Naive thymus-derived CD4-positive, alpha-beta T cell (primary cell): ENCODE measurements around the gene SCGB1D1. TPM values are rescaled to one million over a fixed set of nuclear protein-coding genes. Genes with fewer than 3 reads are reported as not detected.

Source experiments
- ATAC-seq: fragments of 150-1000 bp; cut with Tn5 transposase; 2 replicates; pipeline ENCODE4 v1.10.0; 2021; ENCODE audit warnings: mild to moderate bottlenecking, moderate library complexity
- CTCF ChIA-PET: fragments of 350-600 bp; sonication (Branson Sonifier 250); formaldehyde crosslinking; loops from one replicate; lab custom pipeline; 2021; ENCODE audit warnings: antibody characterized with exemption; lab: Charles Lee
- POLR2A ChIA-PET: fragments of 350-600 bp; sonication (Branson Sonifier 250); formaldehyde crosslinking; loops from one replicate; lab custom pipeline; 2021; ENCODE audit warnings: antibody characterized with exemption, inconsistent platforms; lab: Charles Lee
- DNase-seq, 9 donors: peaks; one replicate each; pipeline versions ENCODE4 v3.0.0 to v3.0.0-alpha.2; 2020 to 2022; ENCODE audit warnings: mixed read lengths in 1 of 9
- H3K27ac ChIP-seq: one replicate; pipeline ENCODE4 v1.7.0; 2013; ENCODE audit warnings: mild to moderate bottlenecking, low read depth, low read length, moderate library complexity
- H3K27me3 ChIP-seq, 2 donors: one replicate each; pipeline ENCODE4 v1.7.0; 2013; ENCODE audit warnings: low read length in 2 of 2, mild to moderate bottlenecking in 2 of 2, moderate library complexity in 2 of 2; ENCODE audit not compliant: control insufficient read depth in 2 of 2, insufficient read depth in 2 of 2
- H3K36me3 ChIP-seq, 3 experiments: 1 replicate in 2 of 3; 2 replicates in 1 of 3; pipeline ENCODE4 v1.7.0; 2013; ENCODE audit warnings: low read length in 3 of 3, mild to moderate bottlenecking in 3 of 3, moderate library complexity in 1 of 3; ENCODE audit not compliant: insufficient read depth in 3 of 3, control insufficient read depth in 2 of 3
- H3K4me1 ChIP-seq, 2 donors: one replicate each; pipeline ENCODE4 v1.7.0; 2013; ENCODE audit warnings: low read length in 2 of 2, mild to moderate bottlenecking in 2 of 2, moderate library complexity in 1 of 2; ENCODE audit not compliant: control insufficient read depth in 2 of 2, insufficient read depth in 2 of 2
- H3K4me3 ChIP-seq: 2 replicates; pipeline ENCODE4 v1.7.0; 2013; ENCODE audit warnings: mild to moderate bottlenecking, low read length
- H3K9me3 ChIP-seq, 3 experiments: 1 replicate in 2 of 3; 2 replicates in 1 of 3; pipeline ENCODE4 v1.7.0; 2013; ENCODE audit warnings: low read length in 3 of 3; ENCODE audit not compliant: control insufficient read depth in 2 of 3
- H3K27ac Mint-ChIP-seq, 9 donors: one replicate each; pipeline ENCODE4 v1.8.0; 2020 to 2022; ENCODE audit warnings: mixed read lengths in 9 of 9, mild to moderate bottlenecking in 8 of 9, moderate library complexity in 5 of 9, inconsistent platforms in 2 of 9
- H3K27me3 Mint-ChIP-seq, 5 donors: one replicate each; pipeline ENCODE4 v1.8.0; 2021 to 2022; ENCODE audit warnings: mixed read lengths in 5 of 5, mild to moderate bottlenecking in 1 of 5
- H3K36me3 Mint-ChIP-seq, 5 donors: one replicate each; pipeline ENCODE4 v1.8.0; 2020 to 2022; ENCODE audit warnings: mixed read lengths in 5 of 5, mild to moderate bottlenecking in 3 of 5, inconsistent platforms in 1 of 5
- H3K4me1 Mint-ChIP-seq, 7 donors: one replicate each; pipeline ENCODE4 v1.8.0; 2020 to 2022; ENCODE audit warnings: mixed read lengths in 7 of 7, mild to moderate bottlenecking in 3 of 7, inconsistent platforms in 1 of 7
- H3K4me3 Mint-ChIP-seq, 10 donors: one replicate each; pipeline ENCODE4 v1.8.0; 2020 to 2022; ENCODE audit warnings: mild to moderate bottlenecking in 10 of 10, mixed read lengths in 10 of 10, moderate library complexity in 6 of 10, inconsistent platforms in 2 of 10
- H3K9me3 Mint-ChIP-seq, 11 donors: one replicate each; pipeline ENCODE4 v1.8.0; 2020 to 2022; ENCODE audit warnings: mixed read lengths in 11 of 11, mild to moderate bottlenecking in 4 of 11, inconsistent platforms in 1 of 11, moderate library complexity in 1 of 11
- intact Hi-C, 2 donors: fragments of 100-400 bp; cut with micrococcal nuclease; formaldehyde crosslinking; loops; one replicate each; pipeline ENCODE4 v1.15.1; 2023
- polyA plus RNA-seq, 2 donors: library from polyadenylated mRNA; unstranded; fragments of 300-500 nt; fragmentation: Illumina TruSeq; gene quantifications; one replicate each; pipeline ENCODE4 v1.2.3, GENCODE V29; 2021
- total RNA-seq, 6 experiments: library from RNA in 5 of 6; stranded (reverse) in 5 of 6; gene quantifications; 1 replicate in 5 of 6; 2 replicates in 1 of 6; pipeline ENCODE4 v1.2.3 and lab custom pipeline; 2021 to 2026

Gene SCGB1D1
- total and polyA plus RNA-seq, 7 experiments from 2014 or later: not detected

GRCh38 chr11:62166371-62166770 is 23.6 kb upstream of the SCGB1D1 start:
- POLR2A ChIA-PET: no interaction called here
- no peak overlapping the region for H3K4me3 ChIP-seq
- Mint-ChIP-seq H3K4me3 (no peak overlapping the region), H3K27me3 (peaks cover 28 to 46% (median 30%) of the 10 kb centered on the region in 5 donors), H3K36me3 (no peaks in the 10 kb centered on the region), H3K9me3 (peaks cover 0 to 4% (median 0%) of the 10 kb centered on the region in 11 donors), H3K27ac (no peak overlapping the region), H3K4me1 (peaks cover 0 to 3% (median 2%) of the 10 kb centered on the region in 7 donors)
- DNase-seq: no peak
- CTCF ChIA-PET: no interaction called here
- H3K27ac ChIP-seq: no peak overlapping the region
- no peaks in the 10 kb centered on the region for H3K36me3 ChIP-seq
- no peaks in the 10 kb centered on the region for H3K9me3 ChIP-seq
- intact Hi-C loops: no loop called here
- no peak for ATAC-seq
- peaks cover 0 to 1% of the 10 kb centered on the region in 2 donors for H3K4me1 ChIP-seq
- H3K27me3 ChIP-seq: no peaks in the 10 kb centered on the region

GRCh38 chr11:62169448-62169847 is 20.6 kb upstream of the SCGB1D1 start:
- Histone ChIP-seq H3K27me3 (no peaks in the 10 kb centered on the region), H3K4me3 (no peak overlapping the region), H3K27ac (no peak overlapping the region), H3K4me1 (peaks cover 0 to 4% of the 10 kb centered on the region in 2 donors), H3K9me3 (no peaks in the 10 kb centered on the region), H3K36me3 (no peaks in the 10 kb centered on the region)
- no peak overlapping the region for H3K27ac Mint-ChIP-seq
- ATAC-seq (no peak), DNase-seq (no peak)
- intact Hi-C loops: no loop called here
- no peak overlapping the region for H3K4me3 Mint-ChIP-seq
- H3K36me3 Mint-ChIP-seq: no peaks in the 10 kb centered on the region
- POLR2A ChIA-PET: no interaction called here
- peaks cover 0 to 5% (median 5%) of the 10 kb centered on the region in 7 donors for H3K4me1 Mint-ChIP-seq
- CTCF ChIA-PET: no interaction called here
- peaks cover 0 to 2% (median 0%) of the 10 kb centered on the region in 11 donors for H3K9me3 Mint-ChIP-seq
- H3K27me3 Mint-ChIP-seq: peaks cover 32 to 41% (median 35%) of the 10 kb centered on the region in 5 donors

GRCh38 chr11:62169935-62170334 is 20.1 kb upstream of the SCGB1D1 start:
- no peaks in the 10 kb centered on the region for H3K27me3 ChIP-seq
- Mint-ChIP-seq H3K9me3 (peaks cover 0 to 2% (median 0%) of the 10 kb centered on the region in 11 donors), H3K4me1 (peaks cover 0 to 5% (median 5%) of the 10 kb centered on the region in 7 donors), H3K36me3 (no peaks in the 10 kb centered on the region), H3K4me3 (no peak overlapping the region), H3K27ac (no peak overlapping the region), H3K27me3 (peaks cover 33 to 44% (median 39%) of the 10 kb centered on the region in 5 donors)
- no peaks in the 10 kb centered on the region for H3K9me3 ChIP-seq
- no peak for DNase-seq
- ATAC-seq: no peak
- H3K4me1 ChIP-seq: peaks cover 0 to 4% of the 10 kb centered on the region in 2 donors
- H3K36me3 ChIP-seq: no peaks in the 10 kb centered on the region
- H3K27ac ChIP-seq: no peak overlapping the region
- ChIA-PET CTCF (no interaction called here), POLR2A (no interaction called here)
- H3K4me3 ChIP-seq: no peak overlapping the region
- intact Hi-C loops: no loop called here

- DNase-seq: peak; percentile 38 to 75 (median 67)
- no peaks in the 10 kb centered on the region for H3K36me3 Mint-ChIP-seq
- Histone ChIP-seq H3K4me3 (no peak overlapping the region), H3K27me3 (no peaks in the 10 kb centered on the region), H3K4me1 (peaks cover 0 to 4% of the 10 kb centered on the region in 2 donors), H3K9me3 (no peaks in the 10 kb centered on the region), H3K36me3 (no peaks in the 10 kb centered on the region), H3K27ac (no peak overlapping the region)
- intact Hi-C loops: loop anchor here (1.0 kb wide), 3 partner anchors 140 to 209 kb away; no protein-coding TSS in a partner anchor
- ChIA-PET CTCF (no interaction called here), POLR2A (interaction anchor here (0.7 kb wide), 1 partner anchor 1342 kb away, joined by 5 read pairs; no protein-coding TSS in a partner anchor)
- peaks cover 0 to 2% (median 0%) of the 10 kb centered on the region in 11 donors for H3K9me3 Mint-ChIP-seq
- peaks cover 30 to 35% (median 34%) of the 10 kb centered on the region in 5 donors for H3K27me3 Mint-ChIP-seq
- peak overlapping the region in 1 of 9 donors; percentile 0 for H3K27ac Mint-ChIP-seq
- ATAC-seq: peak; percentile 92
- H3K4me3 Mint-ChIP-seq: peak overlapping the region in 8 of 10 donors; percentile 10 to 71 (median 31)
- peaks cover 0 to 5% (median 5%) of the 10 kb centered on the region in 7 donors for H3K4me1 Mint-ChIP-seq
Measured at GRCh38 chr11:62171261-62171723, 18.7 kb upstream of the SCGB1D1 start.

- DNase-seq: no peak
- no peak overlapping the region for H3K27ac Mint-ChIP-seq
- Histone ChIP-seq H3K9me3 (no peaks in the 10 kb centered on the region), H3K36me3 (no peaks in the 10 kb centered on the region), H3K4me3 (no peak overlapping the region), H3K27me3 (no peaks in the 10 kb centered on the region), H3K4me1 (peaks cover 0 to 4% of the 10 kb centered on the region in 2 donors), H3K27ac (no peak overlapping the region)
- peaks cover 0 to 2% (median 0%) of the 10 kb centered on the region in 11 donors for H3K9me3 Mint-ChIP-seq
- POLR2A ChIA-PET: no interaction called here
- CTCF ChIA-PET: interaction anchor here (0.5 to 1.2 kb wide), 4 partner anchors 28 to 375 kb away, joined by 3 read pairs; no protein-coding TSS in a partner anchor
- no peak overlapping the region for H3K4me3 Mint-ChIP-seq
- peaks cover 0 to 5% (median 5%) of the 10 kb centered on the region in 7 donors for H3K4me1 Mint-ChIP-seq
- intact Hi-C loops: no loop called here
- ATAC-seq: no peak
- H3K27me3 Mint-ChIP-seq: peaks cover 29 to 41% (median 35%) of the 10 kb centered on the region in 5 donors
- H3K36me3 Mint-ChIP-seq: no peaks in the 10 kb centered on the region
Measured at GRCh38 chr11:62172294-62172693, 17.7 kb upstream of the SCGB1D1 start.

GRCh38 chr11:62176766-62177165 is 13.2 kb upstream of the SCGB1D1 start:
- H3K36me3 Mint-ChIP-seq: no peaks in the 10 kb centered on the region
- Histone ChIP-seq H3K4me1 (no peaks in the 10 kb centered on the region), H3K27ac (no peak overlapping the region), H3K36me3 (no peaks in the 10 kb centered on the region), H3K4me3 (no peak overlapping the region), H3K9me3 (no peaks in the 10 kb centered on the region), H3K27me3 (no peaks in the 10 kb centered on the region)
- H3K27me3 Mint-ChIP-seq: peaks cover 6 to 26% (median 19%) of the 10 kb centered on the region in 5 donors
- H3K4me1 Mint-ChIP-seq: no peaks in the 10 kb centered on the region
- H3K4me3 Mint-ChIP-seq: no peak overlapping the region
- POLR2A ChIA-PET: no interaction called here
- DNase-seq (no peak), ATAC-seq (no peak)
- H3K27ac Mint-ChIP-seq: no peak overlapping the region
- CTCF ChIA-PET: no interaction called here
- no peaks in the 10 kb centered on the region for H3K9me3 Mint-ChIP-seq
- intact Hi-C loops: no loop called here

- Mint-ChIP-seq H3K27ac (no peak overlapping the region), H3K9me3 (peaks cover 0 to 12% (median 4%) of the 10 kb centered on the region in 11 donors), H3K4me3 (no peak overlapping the region), H3K36me3 (peaks cover 0 to 3% (median 0%) of the 10 kb centered on the region in 5 donors), H3K27me3 (peaks cover 12 to 23% (median 14%) of the 10 kb centered on the region in 5 donors), H3K4me1 (no peaks in the 10 kb centered on the region)
- H3K4me3 ChIP-seq: no peak overlapping the region
- no peaks in the 10 kb centered on the region for H3K27me3 ChIP-seq
- H3K36me3 ChIP-seq: no peaks in the 10 kb centered on the region
- no peaks in the 10 kb centered on the region for H3K9me3 ChIP-seq
- no peak for DNase-seq
- intact Hi-C loops: no loop called here
- ChIA-PET POLR2A (no interaction called here), CTCF (no interaction called here)
- ATAC-seq: no peak
- no peaks in the 10 kb centered on the region for H3K4me1 ChIP-seq
- H3K27ac ChIP-seq: no peak overlapping the region
Measured at GRCh38 chr11:62179995-62180394, 10.0 kb upstream of the SCGB1D1 start.
